PFSK-1 (cell line): Measurements from ENCODE around the gene HCN2.

Experiments used
- FOXP2 ChIP-seq: optimal IDR thresholded peaks from 2 replicates; pipeline ENCODE3; 2011; ENCODE audit warnings: borderline replicate concordance, control low read depth, inconsistent platforms; ENCODE audit not compliant: insufficient read depth; ENCODE audit errors: extremely low read length, extremely low read depth
- POLR2AphosphoS5 ChIP-seq: IDR thresholded peaks from 2 replicates; pipeline ENCODE4 v1.6.1; 2012; ENCODE audit warnings: low read depth, mild to moderate bottlenecking, control low read depth, low read length, moderate library complexity
- REST ChIP-seq, 2 experiments: IDR thresholded peaks; 2 replicates each; pipeline versions ENCODE4 v1.6.1 to v1.8.0; 2011 to 2012; ENCODE audit warnings: low read depth in 2 of 2, low read length in 2 of 2, control low read depth in 1 of 2, inconsistent platforms in 1 of 2, mild to moderate bottlenecking in 1 of 2, moderate library complexity in 1 of 2; ENCODE audit not compliant: insufficient read depth in 1 of 2
- SIN3A ChIP-seq: IDR thresholded peaks from 2 replicates; pipeline ENCODE4 v1.6.1; 2012; ENCODE audit warnings: mild to moderate bottlenecking, low read length, moderate library complexity, borderline replicate concordance; ENCODE audit not compliant: insufficient read depth
- TAF1 ChIP-seq: IDR thresholded peaks from 2 replicates; pipeline ENCODE4 v1.6.1; 2012; ENCODE audit warnings: low read length, control low read depth, borderline replicate concordance; ENCODE audit not compliant: insufficient read depth

The HCN2 gene

DNA sequence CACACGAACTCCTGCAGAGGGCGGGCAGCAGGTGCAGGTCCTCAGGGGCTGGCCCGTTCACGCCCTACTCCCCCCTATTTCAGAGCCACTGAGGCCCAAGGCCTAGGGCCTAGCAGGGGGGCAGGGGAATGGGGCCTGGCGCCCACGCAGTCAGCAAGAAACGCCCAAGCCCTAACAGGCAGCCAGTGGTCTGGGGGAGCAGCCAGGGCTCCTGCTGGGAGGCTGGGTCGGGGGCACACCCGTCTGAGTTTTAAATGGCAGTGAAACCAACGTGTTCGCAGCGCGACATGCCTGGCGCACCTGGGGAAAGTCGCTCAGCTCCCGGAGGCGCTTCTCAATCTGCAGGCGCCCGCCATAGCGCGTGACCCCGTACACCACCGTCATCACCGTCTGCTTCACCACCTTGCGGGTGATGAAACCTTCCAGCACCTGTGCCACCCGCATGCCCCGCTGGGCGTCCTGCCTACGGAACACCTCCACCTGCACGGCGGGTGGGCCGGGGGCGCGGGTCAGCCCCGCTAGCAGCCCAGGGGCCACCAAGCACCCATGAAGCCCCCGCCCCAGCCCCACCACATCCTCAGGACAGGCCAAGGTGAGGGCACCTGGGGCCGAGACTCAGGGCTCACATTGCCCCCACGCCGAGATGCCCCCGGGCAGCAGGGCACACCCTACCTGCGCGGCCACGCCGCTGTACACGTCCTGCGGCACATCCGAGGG, 29.8 kb downstream of the HCN2 start:
- TF ChIP-seq FOXP2 = no peak
- no peak for TF ChIP-seq TAF1
- no peak for TF ChIP-seq SIN3A
- no peak for TF ChIP-seq POLR2AphosphoS5
- no peak for TF ChIP-seq REST (IDR thresholded peaks at IDR 0.05; ENCODE audit: insufficient read depth in 1 of 2, low read depth in 2 of 2, low read length in 2 of 2)

GRCh38 chr19:620166-620862, 30.6 kb downstream of the HCN2 start:
- TF ChIP-seq FOXP2 (no peak), TAF1 (no peak), SIN3A (no peak), POLR2AphosphoS5 (no peak), REST (IDR thresholded peaks at IDR 0.05; ENCODE audit: insufficient read depth in 1 of 2, low read depth in 2 of 2, low read length in 2 of 2) (no peak)

- TF ChIP-seq TAF1 (no peak), REST (IDR thresholded peaks at IDR 0.05; ENCODE audit: insufficient read depth in 1 of 2, low read depth in 2 of 2, low read length in 2 of 2) (no peak)
These were observed 32.1 kb downstream of the HCN2 start for GRCh38 chr19:621819-622218.

- TF ChIP-seq REST (IDR thresholded peaks at IDR 0.05; ENCODE audit: insufficient read depth in 1 of 2, low read depth in 2 of 2, low read length in 2 of 2) (no peak), FOXP2 (no peak), TAF1 (no peak), POLR2AphosphoS5 (no peak), SIN3A (no peak)
These were observed 33.0 kb downstream of the HCN2 start for GRCh38 chr19:622666-623065.
